HepG2 (cell line): ENCODE data around the gene SIMC1. TPM values are rescaled to one million over a fixed set of nuclear protein-coding genes. Genes with fewer than 3 reads are reported as not detected.
A peak's percentile ranks its signal among the peaks of the same experiment; 100 is the strongest.

ENCODE experiments used
- ATAC-seq: fragments of 200-7000 bp; cut with Tn5 transposase; 3 replicates; pipeline ENCODE4 v1.9.1; 2020; ENCODE audit warnings: mild to moderate bottlenecking, moderate library complexity
- BruUV-seq: library from RNA; stranded (reverse); fragments of 400-500 nt; replicated peaks from 2 replicates; lab custom pipeline; 2021; lab: Mats Ljungman, UMichigan
- CTCF ChIA-PET: fragments of 300-600 bp; formaldehyde crosslinking; extraction: SDS; loops from one replicate; lab custom pipeline; 2021; ENCODE audit warnings: low total read pairs, inconsistent platforms, low intra/inter-chr PET ratio; lab: Yijun Ruan, JAX
- POLR2A ChIA-PET: fragments of 350-600 bp; sonication (Branson Sonifier 250); formaldehyde crosslinking; loops from one replicate; lab custom pipeline; 2020; ENCODE audit warnings: antibody characterized with exemption, inconsistent platforms; lab: Yijun Ruan, JAX
- DNase-seq: peaks from one replicate; pipeline ENCODE4 v3.0.0-alpha.2; 2015; ENCODE audit warnings: low spot score
- FAIRE-seq: peaks from 3 replicates; lab custom pipeline; 2011; peaks lifted over from hg19 to GRCh38; lab: Jason Lieb, UNC
- H2AFZ ChIP-seq: one replicate; pipeline ENCODE4 v1.6.1; 2011; ENCODE audit warnings: low read length, inconsistent platforms
- H3K27ac ChIP-seq: fragments of 300-600 bp; 3 replicates; pipeline ENCODE4 v1.8.0; 2011; ENCODE audit warnings: mixed run types, mild to moderate bottlenecking, mixed read lengths, low read length, inconsistent platforms; ENCODE audit not compliant: insufficient read depth; ENCODE audit errors: extremely low read length
- H3K27me3 ChIP-seq, 2 experiments: fragments of 200-600 bp in 1 of 2; 2 replicates in 1 of 2; 3 replicates in 1 of 2; pipeline versions ENCODE4 v1.6.0 to v1.8.0; 2011; ENCODE audit warnings: low read length in 2 of 2, mild to moderate bottlenecking in 2 of 2, moderate library complexity in 2 of 2, inconsistent platforms in 1 of 2; ENCODE audit not compliant: insufficient read depth in 2 of 2, control insufficient read depth in 1 of 2
- H3K36me3 ChIP-seq, 2 experiments: fragments of 200-600 bp in 1 of 2; replicated peaks in 1 of 2; 2 replicates in 1 of 2; 3 replicates in 1 of 2; pipeline versions ENCODE4 v1.5.1 to v1.8.0; 2011; ENCODE audit warnings: low read length in 2 of 2, inconsistent platforms in 1 of 2; ENCODE audit not compliant: insufficient read depth in 2 of 2, control insufficient read depth in 1 of 2
- H3K4me1 ChIP-seq: 2 replicates; pipeline ENCODE4 v1.5.1; 2012; ENCODE audit warnings: low read length, inconsistent platforms; ENCODE audit not compliant: insufficient read depth
- H3K4me2 ChIP-seq: 2 replicates; pipeline ENCODE4 v1.6.0; 2011; ENCODE audit warnings: low read depth, low read length, inconsistent platforms
- H3K4me3 ChIP-seq, 3 experiments: fragments of 200-600 bp in 1 of 3; sonication (generic), shearing (Covaris generic) in 1 of 3; replicated peaks in 1 of 3; 2 replicates each; pipeline ENCODE4 v1.5.1; 2011 to 2016; ENCODE audit warnings: low read length in 3 of 3, inconsistent platforms in 2 of 3, low read depth in 2 of 3, mild to moderate bottlenecking in 2 of 3, control low read depth in 1 of 3, mixed read lengths in 1 of 3; ENCODE audit not compliant: insufficient read depth in 1 of 3
- H3K79me2 ChIP-seq: one replicate; pipeline ENCODE4 v1.6.1; 2011; ENCODE audit warnings: low read length, inconsistent platforms; ENCODE audit not compliant: insufficient read depth
- H3K9ac ChIP-seq: 2 replicates; pipeline ENCODE4 v1.6.0; 2011; ENCODE audit warnings: mild to moderate bottlenecking, low read depth, low read length, inconsistent platforms; ENCODE audit not compliant: insufficient read depth
- H3K9me3 ChIP-seq: 2 replicates; pipeline ENCODE4 v1.5.1; 2012; ENCODE audit warnings: mild to moderate bottlenecking, low read length
- H4K20me1 ChIP-seq: 2 replicates; pipeline ENCODE4 v1.6.0; 2011; ENCODE audit warnings: inconsistent platforms, mild to moderate bottlenecking, low read length, moderate library complexity; ENCODE audit not compliant: insufficient read depth
- CEBPZ ChIP-seq: IDR thresholded peaks from 2 replicates; pipeline ENCODE4 v1.6.1; 2012; ENCODE audit warnings: low read length, improper control_type of control experiment
- DMAP1 ChIP-seq: IDR thresholded peaks from 2 replicates; pipeline ENCODE4 v1.6.1; 2016
- DR1 ChIP-seq: sonication (generic); formaldehyde crosslinking; IDR thresholded peaks from 2 replicates; pipeline ENCODE4 v1.8.0; 2021; ENCODE audit warnings: mild to moderate bottlenecking, missing genetic modification reagents, inconsistent platforms
- HNF1A ChIP-seq, 2 experiments: sonication (generic) in 1 of 2; formaldehyde crosslinking in 1 of 2; IDR thresholded peaks; 2 replicates each; pipeline versions ENCODE4 v1.4.0 to v1.6.1; 2016 to 2020; ENCODE audit warnings: borderline replicate concordance in 1 of 2, low read depth in 1 of 2, mild to moderate bottlenecking in 1 of 2, missing genetic modification reagents in 1 of 2
- PAXIP1 ChIP-seq: sonication (generic); formaldehyde crosslinking; conservative IDR thresholded peaks from 2 replicates; pipeline ENCODE4 v1.4.0; 2020; ENCODE audit warnings: mild to moderate bottlenecking, missing genetic modification reagents, moderate library complexity
- RXRB ChIP-seq: IDR thresholded peaks from 2 replicates; pipeline ENCODE4 v1.6.1; 2016; ENCODE audit warnings: borderline replicate concordance, missing genetic modification reagents, missing compliant biosample characterization
- SMYD3 ChIP-seq: sonication (generic); formaldehyde crosslinking; IDR thresholded peaks from 2 replicates; pipeline ENCODE4 v1.8.1; 2023; ENCODE audit warnings: mild to moderate bottlenecking, missing genetic modification reagents
- SOX13 ChIP-seq, 3 experiments: fragments of 450-650 bp in 1 of 3; sonication (generic) in 1 of 3; formaldehyde crosslinking in 1 of 3; IDR thresholded peaks in 2 of 3; conservative IDR thresholded peaks in 1 of 3; 2 replicates each; pipeline versions ENCODE4 v1.5.0 to v1.6.1; 2016 to 2020; ENCODE audit warnings: antibody characterized with exemption in 1 of 3, mild to moderate bottlenecking in 1 of 3, missing compliant biosample characterization in 1 of 3, missing genetic modification reagents in 1 of 3, moderate library complexity in 1 of 3
- SOX6 ChIP-seq, 2 experiments: fragments of 450-650 bp in 1 of 2; sonication (generic) in 1 of 2; formaldehyde crosslinking in 1 of 2; IDR thresholded peaks; 2 replicates each; pipeline versions ENCODE4 v1.4.0 to v1.6.1; 2017 to 2020; ENCODE audit warnings: antibody characterized with exemption in 1 of 2, mild to moderate bottlenecking in 1 of 2, missing genetic modification reagents in 1 of 2
- WGBS: methylation state at CpG from one replicate; pipeline ENCODE4 v1.1.6; 2017; ENCODE audit warnings: low lambda C conversion rate; 5-methylcytosine and 5-hydroxymethylcytosine counted together
- in situ Hi-C: cut with HindIII; loops from 2 replicates; pipeline ENCODE4 v1.10.0; 2017; ENCODE audit warnings: low pct_unique_long_range_greater_than_20kb; ENCODE audit not compliant: extremely low pct_ligation_motif_present
- intact Hi-C: fragments of 100-400 bp; cut with micrococcal nuclease; formaldehyde crosslinking; loops from one replicate; pipeline ENCODE4 v1.10.0; 2022; ENCODE audit not compliant: unreplicated experiment
- polyA plus RNA-seq, 8 experiments: library from polyadenylated mRNA; depleted of rRNA in 3 of 8; stranded (reverse) in 7 of 8; unstranded in 1 of 8; fragments of >200 nt; fragmentation: Illumina TruSeq in 4 of 8; extraction: Trizol in 4 of 8; gene quantifications; 2 replicates each; pipeline versions ENCODE4 v1.2.1 to v1.2.3, GENCODE V29; 2011 to 2016; ENCODE audit warnings: low read depth in 4 of 8, missing spikeins in 1 of 8, mixed read lengths in 1 of 8; ENCODE audit not compliant: insufficient read depth in 1 of 8
- total RNA-seq, 5 experiments: library from RNA; depleted of rRNA; stranded (reverse); fragments of >200 nt; fragmentation: Illumina TruSeq; extraction: Trizol; gene quantifications; 2 replicates each; pipeline ENCODE4 v1.2.3, GENCODE V29; 2016; ENCODE audit warnings: low read depth in 1 of 5

SIMC1 gene
- total and polyA plus RNA-seq, 2 of the 13 experiments (the other 11 are each of a cell fraction or from before 2014, with no cell fraction given) = 5.4 to 6.8 TPM

GRCh38 chr5:176337913-176338312 is 99.7 kb downstream of the SIMC1 start (continued):
- TF ChIP-seq CEBPZ = no peak

- Histone ChIP-seq H2AFZ (no peak overlapping the region), H3K27ac (no peak overlapping the region), H3K4me2 (no peak overlapping the region), H3K79me2 (no peaks in the 10 kb centered on the region), H3K9ac (no peak overlapping the region), H3K4me1 (peaks cover 42% of the 10 kb centered on the region), H3K4me3 (no peak overlapping the region), H3K36me3 (no peaks in the 10 kb centered on the region; a peak in 1 of 5 replicates), H4K20me1 (no peaks in the 10 kb centered on the region), H3K27me3 (no peaks in the 10 kb centered on the region), H3K9me3 (no peaks in the 10 kb centered on the region)
- POLR2A ChIA-PET = interaction anchor here (1.5 kb wide), 1 partner anchor 23 kb away, joined by 3 read pairs; no protein-coding TSS in a partner anchor
- TF ChIP-seq SMYD3 (no peak), DMAP1 (0 out of 2 replicates have a peak, but pooled peaks have one; percentile 23), PAXIP1 (peak; percentile 58), SOX13 (IDR thresholded peaks at IDR 0.05) (no peak), SOX13 (CRISPR knock-in tag; conservative IDR thresholded peaks at IDR 0.05 in 1 of 2, IDR thresholded peaks at IDR 0.05 in 1 of 2) (peak in 1 of 2 experiments; percentile 36; a peak in 1 of 4 replicates), SOX6 (IDR thresholded peaks at IDR 0.05) (no peak), SOX6 (CRISPR knock-in tag; IDR thresholded peaks at IDR 0.05) (peak; percentile 12; the same call in 1 of the 2 replicates), DR1 (CRISPR knock-in tag) (no peak), RXRB (CRISPR knock-in tag) (peak; percentile 18; the same call in 1 of the 2 replicates), HNF1A (IDR thresholded peaks at IDR 0.05; ENCODE audit: low read depth) (peak; percentile 58), HNF1A (CRISPR knock-in tag; IDR thresholded peaks at IDR 0.05; ENCODE audit: borderline replicate concordance) (no peak; the same call in 1 of the 2 replicates)
- 57% methylated on average over 5 of the region's 5 CpGs for WGBS
- intact Hi-C loops = no loop called here
- DNase-seq = no peak
- CTCF ChIA-PET = no interaction called here
- peak; percentile 36 for FAIRE-seq
- no peak for ATAC-seq
- in situ Hi-C loops = no loop called here
- no TSS peak for BruUV-seq
Observed at GRCh38 chr5:176339304-176339703, 101.1 kb downstream of the SIMC1 start.
